ENCODE measurements around the gene FOXO1. TPM values are rescaled to one million over a fixed set of nuclear protein-coding genes. Genes with fewer than 3 reads are reported as not detected.
A peak's percentile ranks its signal among the peaks of the same experiment; 100 is the strongest.

Gene FOXO1
- total RNA-seq, 1 donor from 2014 or later, result 7.6 TPM

DNA sequence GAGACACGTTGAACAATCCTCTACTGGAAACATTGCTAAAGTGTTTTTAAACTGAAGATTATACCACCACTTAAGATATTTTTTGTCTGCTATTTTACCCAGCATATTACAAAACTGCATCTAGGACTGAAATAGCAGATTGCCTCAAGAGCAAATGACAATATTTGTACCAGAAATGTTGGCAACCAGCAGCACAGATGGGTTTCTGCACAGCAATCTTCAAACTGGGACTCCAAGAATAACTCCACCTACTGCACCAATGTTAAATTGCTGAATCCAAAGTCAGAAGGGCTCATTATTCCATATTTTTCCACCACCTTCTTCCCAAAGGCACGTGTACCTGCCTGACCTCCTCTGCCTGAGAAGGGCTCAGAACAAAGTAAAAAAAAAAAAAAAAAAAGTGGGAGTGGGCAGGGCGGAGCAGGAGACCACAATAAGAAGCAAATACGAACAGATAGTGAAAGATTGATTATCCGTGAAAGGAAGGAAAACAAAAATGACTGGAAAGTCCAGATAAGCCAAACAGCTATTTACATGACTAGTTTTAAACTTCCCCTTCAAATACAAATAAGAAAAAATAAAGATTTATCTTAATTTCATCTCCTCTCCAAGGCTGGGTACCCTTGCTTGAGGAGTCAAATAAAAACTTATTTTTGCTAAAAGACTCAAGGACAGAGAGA is 79.4 kb downstream of the FOXO1 start:
- no peak for DNase-seq (ENCODE audit: low read depth)
- FAIRE-seq, result no peak
- TF ChIP-seq CTCF (IDR thresholded peaks at IDR 0.05; ENCODE audit: insufficient read depth, low read length, severe bottlenecking), result no peak
- no peaks in the 10 kb centered on the region for H3K27me3 ChIP-seq (ENCODE audit: control insufficient read depth, insufficient read depth, low read length)
- no peak overlapping the region for H3K4me3 ChIP-seq (ENCODE audit: low read depth, low read length)
- no peaks in the 10 kb centered on the region for H3K36me3 ChIP-seq (ENCODE audit: control insufficient read depth, insufficient read depth, low read length)

GRCh38 chr13:40585911-40586471 is 80.5 kb downstream of the FOXO1 start:
- no peak for TF ChIP-seq CTCF (IDR thresholded peaks at IDR 0.05; ENCODE audit: insufficient read depth, low read length, severe bottlenecking)
- H3K4me3 ChIP-seq (ENCODE audit: low read depth, low read length), result no peak overlapping the region
- DNase-seq (ENCODE audit: low read depth) (peak; percentile 63), FAIRE-seq (no peak)
- H3K36me3 ChIP-seq (ENCODE audit: control insufficient read depth, insufficient read depth, low read length), result no peaks in the 10 kb centered on the region
- H3K27me3 ChIP-seq (ENCODE audit: control insufficient read depth, insufficient read depth, low read length), result no peaks in the 10 kb centered on the region

DNA sequence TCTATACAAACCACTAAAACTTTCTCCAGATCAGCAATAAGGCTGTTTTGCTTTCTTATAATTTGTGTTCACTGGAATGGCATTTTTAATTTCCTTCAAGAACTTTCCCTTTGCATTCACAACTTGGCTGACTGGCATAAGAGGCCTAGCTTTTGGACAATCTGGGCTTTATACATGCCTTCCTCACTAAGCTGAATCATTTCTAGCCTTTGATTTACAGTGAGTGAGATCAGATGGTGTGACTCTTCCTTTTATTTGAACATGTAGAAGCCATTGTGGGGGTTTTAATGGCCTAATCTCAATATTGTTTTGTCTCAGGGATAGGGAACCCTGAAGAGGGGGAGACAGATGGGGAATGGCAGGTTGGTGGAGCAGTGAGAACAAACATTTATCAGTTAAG is 82.7 kb downstream of the FOXO1 start:
- H3K27me3 ChIP-seq (ENCODE audit: control insufficient read depth, insufficient read depth, low read length), result no peaks in the 10 kb centered on the region
- DNase-seq (ENCODE audit: low read depth), result no peak
- no peak for FAIRE-seq
- no peak overlapping the region for H3K4me3 ChIP-seq (ENCODE audit: low read depth, low read length)
- TF ChIP-seq CTCF (IDR thresholded peaks at IDR 0.05; ENCODE audit: insufficient read depth, low read length, severe bottlenecking), result no peak
- H3K36me3 ChIP-seq (ENCODE audit: control insufficient read depth, insufficient read depth, low read length), result no peaks in the 10 kb centered on the region

DNA sequence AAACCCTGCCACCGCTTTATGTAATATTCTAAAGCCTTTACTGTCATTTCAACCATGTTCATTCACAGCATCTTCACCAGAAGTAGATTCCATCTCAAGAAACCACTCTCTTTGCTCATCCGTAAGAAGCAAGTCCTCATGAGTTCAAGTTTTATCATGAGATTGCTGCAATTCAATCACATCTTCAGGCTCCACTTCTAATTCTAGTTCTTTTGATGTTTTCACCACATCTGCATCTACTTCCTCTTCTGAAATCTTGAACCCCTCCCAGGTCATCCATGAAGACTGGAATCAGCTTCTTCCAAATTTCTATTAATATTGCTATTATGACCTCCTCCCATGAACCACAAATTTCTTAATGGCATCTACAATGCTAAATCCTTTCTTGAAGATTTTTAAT is 83.9 kb downstream of the FOXO1 start:
- DNase-seq (ENCODE audit: low read depth) (no peak), FAIRE-seq (peak; percentile 13)
- no peak for TF ChIP-seq CTCF (IDR thresholded peaks at IDR 0.05; ENCODE audit: insufficient read depth, low read length, severe bottlenecking)
- Histone ChIP-seq H3K36me3 (ENCODE audit: control insufficient read depth, insufficient read depth, low read length) (no peaks in the 10 kb centered on the region), H3K27me3 (ENCODE audit: control insufficient read depth, insufficient read depth, low read length) (no peaks in the 10 kb centered on the region), H3K4me3 (ENCODE audit: low read depth, low read length) (no peak overlapping the region)

DNA sequence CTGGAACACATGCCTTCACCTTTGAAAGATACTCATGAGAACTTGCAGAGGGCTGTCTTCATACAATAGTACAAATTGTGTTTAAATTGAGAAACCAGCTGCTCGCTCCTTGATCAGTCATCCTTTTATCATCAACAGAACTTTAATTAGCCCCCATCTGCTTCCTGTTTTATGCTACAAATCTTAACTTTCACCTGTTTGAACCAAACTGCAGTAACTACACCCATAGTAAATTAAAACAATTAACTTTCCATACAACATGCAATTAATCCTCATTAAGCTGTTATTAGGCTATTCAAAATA is 85.2 kb downstream of the FOXO1 start:
- Histone ChIP-seq H3K27me3 (ENCODE audit: control insufficient read depth, insufficient read depth, low read length) (no peaks in the 10 kb centered on the region), H3K4me3 (ENCODE audit: low read depth, low read length) (no peak overlapping the region)
- no peak for TF ChIP-seq CTCF (IDR thresholded peaks at IDR 0.05; ENCODE audit: insufficient read depth, low read length, severe bottlenecking)

More for the DNA sequence above, 85.2 kb downstream of the FOXO1 start:
- H3K36me3 ChIP-seq (ENCODE audit: control insufficient read depth, insufficient read depth, low read length), result no peaks in the 10 kb centered on the region
- FAIRE-seq, result no peak
- no peak for DNase-seq (ENCODE audit: low read depth)

Data from bronchial epithelial cell (primary cell).